GF-D8 (cell line): ENCODE measurements around the gene SUGCT.

ENCODE experiments used
- DNase-seq: peaks from one replicate; lab custom pipeline; 2025; lab: John Stamatoyannopoulos, UW

Gene SUGCT

DNA sequence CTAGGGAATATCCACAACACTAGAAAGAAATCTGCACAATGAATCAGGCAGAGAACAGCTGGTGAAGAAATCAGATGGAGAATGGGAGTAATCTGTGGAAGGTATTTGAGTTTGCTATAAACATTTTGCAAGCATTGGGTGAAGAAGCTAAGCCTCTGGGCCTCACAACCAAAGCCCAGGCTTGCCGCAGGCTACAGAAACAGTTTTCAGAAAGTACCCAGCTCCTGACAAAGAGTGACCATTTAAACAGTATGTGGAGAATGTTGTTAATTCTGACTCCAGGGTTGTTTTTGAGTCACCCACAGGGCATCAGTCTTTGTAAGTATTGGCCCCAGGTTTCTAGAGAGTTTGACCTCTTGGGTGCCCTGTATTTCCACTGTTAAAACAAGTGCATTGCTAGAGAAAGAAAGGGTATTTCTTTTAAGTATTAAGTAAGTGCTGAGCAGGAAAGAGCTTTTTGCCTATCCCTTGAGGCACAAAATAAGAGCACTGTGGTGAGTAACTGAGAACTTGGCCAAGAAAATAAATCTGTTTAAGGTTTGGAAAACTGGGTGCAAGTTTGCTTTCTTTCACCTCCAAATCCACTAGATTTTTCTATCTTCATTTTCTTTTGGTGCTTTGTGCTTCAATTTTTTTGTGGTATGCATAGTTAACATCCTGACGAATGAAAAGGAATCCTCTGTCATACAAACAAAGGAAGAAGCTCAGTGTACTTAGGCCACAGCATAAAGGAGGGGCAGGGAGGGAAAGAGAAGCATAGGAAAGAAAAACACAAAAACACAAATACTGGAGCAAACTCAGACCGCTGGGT, 691.8 kb downstream of the SUGCT start:
- no peak for DNase-seq

- DNase-seq = no peak
These were observed 692.6 kb downstream of the SUGCT start for GRCh38 chr7:40827222-40828085.

DNA sequence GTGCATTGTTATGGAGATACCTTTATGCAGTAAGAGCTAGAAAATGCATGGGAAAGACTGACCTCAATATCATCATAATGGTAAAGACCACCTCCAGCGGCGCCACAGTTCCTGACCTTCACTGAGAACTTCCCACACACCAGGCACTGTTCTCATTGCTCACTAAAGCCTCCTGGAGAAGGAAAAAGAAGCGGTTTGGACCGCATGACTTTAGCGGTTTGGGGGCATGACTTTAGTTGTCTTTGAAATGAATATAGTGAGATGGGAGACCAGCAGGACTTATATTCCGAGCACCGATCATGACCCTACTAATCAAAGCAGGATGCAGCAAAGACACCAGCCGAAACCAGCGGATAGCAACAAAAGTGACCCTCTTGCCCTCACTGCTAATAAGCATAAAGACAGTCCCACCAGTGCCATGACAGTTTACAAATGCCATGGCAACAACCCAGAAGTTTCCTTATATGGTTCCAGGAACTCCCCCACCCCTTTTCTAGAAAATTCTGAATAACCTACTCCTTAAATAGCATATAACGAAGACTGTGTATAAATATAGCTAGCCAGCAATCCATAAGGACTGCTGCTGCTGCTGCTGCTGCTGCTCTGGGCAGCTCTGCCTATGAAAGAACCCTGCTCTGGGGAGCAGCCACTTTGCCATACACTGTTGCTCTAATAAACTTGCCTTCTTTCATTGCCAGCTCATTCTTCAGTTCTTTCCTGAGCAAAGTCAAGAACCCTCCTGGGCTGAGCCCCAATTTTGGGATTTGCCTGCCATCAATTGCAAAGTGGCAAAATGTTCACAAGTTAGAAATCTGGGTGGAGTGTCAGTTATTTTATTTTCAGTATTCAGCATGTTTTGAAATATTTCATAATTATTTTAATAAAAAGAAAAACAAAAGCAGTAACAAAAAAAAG, 694.1 kb downstream of the SUGCT start:
- DNase-seq = no peak

DNA sequence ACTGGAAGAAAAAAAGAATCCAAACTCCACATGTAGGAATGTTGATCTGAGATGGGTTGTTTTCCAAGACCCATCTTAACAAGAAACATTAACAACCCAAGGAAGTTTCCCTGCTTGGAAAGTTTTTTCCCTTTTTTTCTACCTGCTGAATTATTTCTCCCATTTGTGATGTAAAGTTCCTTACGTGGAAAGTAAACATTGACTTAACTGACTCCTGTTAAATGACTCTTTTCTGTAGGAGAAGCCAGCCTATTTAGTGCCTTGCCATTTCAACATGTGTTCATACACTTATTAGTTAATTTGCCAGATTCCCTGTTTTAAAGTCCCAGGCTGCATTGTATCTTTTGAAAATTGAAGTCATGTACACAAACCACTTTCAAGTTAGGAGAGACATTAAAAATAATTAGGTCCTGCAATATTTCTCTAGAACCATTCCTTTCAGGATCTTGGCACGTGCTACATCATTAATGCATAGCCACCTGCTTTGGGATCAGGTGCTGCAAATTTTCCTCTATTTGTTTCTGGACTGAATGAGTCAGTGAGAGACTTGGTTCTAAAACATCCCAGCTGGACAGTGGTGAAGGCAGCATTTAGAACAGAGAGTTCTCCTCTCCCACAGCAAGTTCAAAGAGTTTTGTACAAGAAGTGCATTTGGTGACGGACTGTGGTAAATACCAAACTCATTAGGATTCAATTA, 698.5 kb downstream of the SUGCT start:
- DNase-seq = no peak

- DNase-seq = no peak
These were observed 699.1 kb downstream of the SUGCT start for GRCh38 chr7:40833888-40834234.

DNA sequence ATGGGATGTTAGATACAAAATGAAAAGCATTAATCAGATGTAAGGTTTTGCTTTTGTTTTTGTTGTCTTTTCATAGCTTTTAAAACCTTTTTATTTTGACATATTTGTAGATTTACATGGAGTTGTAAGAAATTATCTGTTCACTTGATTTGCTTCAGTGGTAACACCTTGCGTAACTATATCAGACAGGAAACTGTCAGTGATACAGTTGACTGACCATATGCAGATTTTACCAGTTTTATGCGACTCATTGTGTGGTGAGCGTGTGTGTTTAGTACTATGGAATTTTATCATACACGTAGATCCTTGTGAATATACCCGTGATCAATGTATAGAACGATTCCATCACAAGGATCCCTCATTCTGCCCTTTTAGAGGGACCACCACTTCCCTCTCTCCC, 701.4 kb downstream of the SUGCT start:
- peak; percentile 37 for DNase-seq

DNA sequence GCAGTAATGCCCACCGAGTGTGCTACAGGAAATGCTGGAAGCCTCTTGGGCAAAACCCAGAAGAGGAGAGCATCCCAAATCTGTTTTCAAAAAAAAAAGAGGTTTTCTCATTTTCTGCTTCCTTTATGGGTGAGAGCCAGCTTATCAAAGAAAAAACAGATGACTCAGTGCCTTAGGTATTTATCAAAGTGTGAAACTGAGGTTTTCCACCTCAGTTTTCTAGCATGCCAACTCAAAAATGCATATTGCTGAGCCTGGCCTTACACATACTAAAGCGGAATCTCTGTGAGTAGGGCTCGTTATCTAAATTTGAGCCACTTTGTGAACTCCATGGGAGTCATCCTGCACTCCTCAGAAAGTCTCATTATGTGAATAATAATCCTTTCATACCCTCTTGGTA, 705.1 kb downstream of the SUGCT start:
- DNase-seq = no peak

DNA sequence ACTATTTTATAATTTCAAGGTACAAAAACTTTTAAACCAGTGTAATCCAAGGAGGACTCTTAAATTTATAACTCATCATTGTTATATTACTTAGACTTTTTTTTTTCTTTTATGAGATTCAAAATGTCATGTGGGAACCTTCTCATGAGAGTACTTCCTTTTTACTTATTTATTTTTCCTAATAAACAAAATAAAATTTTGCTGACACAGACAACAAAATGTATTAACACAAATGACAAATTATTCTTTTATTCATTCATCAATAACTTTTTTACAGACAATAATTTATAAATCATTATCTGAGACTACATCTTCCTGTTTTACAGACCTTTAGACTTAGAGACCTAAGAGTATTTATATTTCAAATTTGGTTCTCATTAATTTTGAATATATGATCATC, 706.2 kb downstream of the SUGCT start:
- no peak for DNase-seq

DNA sequence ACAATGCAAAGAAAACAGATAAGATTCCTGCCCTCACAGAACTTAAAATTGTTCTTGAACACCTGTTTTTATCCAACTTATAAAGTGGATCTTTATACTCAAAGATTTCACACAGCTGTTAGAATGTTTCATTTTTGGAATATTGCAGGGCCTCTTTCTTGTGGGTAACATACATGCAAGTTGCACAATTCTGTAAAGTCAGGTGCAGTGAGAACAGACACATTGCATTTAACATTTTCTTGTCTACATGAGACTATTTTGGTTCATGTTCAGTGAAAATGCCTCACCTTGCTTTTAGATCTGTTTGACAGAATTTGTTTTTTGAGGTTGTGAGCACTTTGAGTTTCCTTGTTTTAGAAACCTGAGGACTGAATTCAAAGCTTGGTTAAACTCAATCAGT, 707.8 kb downstream of the SUGCT start:
- no peak for DNase-seq

- no peak for DNase-seq
These were observed 708.7 kb downstream of the SUGCT start for GRCh38 chr7:40843338-40843985.

GRCh38 chr7:40845943-40846342, 711.1 kb downstream of the SUGCT start:
- DNase-seq = no peak

DNA sequence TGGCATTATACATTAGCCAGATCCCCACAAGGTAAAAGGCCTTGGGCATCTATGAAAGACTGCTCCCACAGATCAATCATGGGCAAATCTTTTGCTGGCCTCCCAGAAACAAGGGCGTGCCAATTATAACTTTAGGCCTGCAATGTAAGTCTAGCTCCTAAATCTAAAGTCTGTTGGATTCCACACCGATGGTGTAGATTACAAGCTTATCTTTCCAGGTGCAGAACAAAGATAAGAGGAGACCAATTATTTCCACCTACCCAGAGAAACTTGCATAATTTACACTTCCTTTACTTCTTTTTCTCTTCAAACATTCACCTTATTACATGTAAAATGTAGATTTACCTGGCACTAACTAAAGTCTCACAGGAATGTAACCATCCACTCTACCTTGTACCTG, 713.1 kb downstream of the SUGCT start:
- DNase-seq = no peak

DNA sequence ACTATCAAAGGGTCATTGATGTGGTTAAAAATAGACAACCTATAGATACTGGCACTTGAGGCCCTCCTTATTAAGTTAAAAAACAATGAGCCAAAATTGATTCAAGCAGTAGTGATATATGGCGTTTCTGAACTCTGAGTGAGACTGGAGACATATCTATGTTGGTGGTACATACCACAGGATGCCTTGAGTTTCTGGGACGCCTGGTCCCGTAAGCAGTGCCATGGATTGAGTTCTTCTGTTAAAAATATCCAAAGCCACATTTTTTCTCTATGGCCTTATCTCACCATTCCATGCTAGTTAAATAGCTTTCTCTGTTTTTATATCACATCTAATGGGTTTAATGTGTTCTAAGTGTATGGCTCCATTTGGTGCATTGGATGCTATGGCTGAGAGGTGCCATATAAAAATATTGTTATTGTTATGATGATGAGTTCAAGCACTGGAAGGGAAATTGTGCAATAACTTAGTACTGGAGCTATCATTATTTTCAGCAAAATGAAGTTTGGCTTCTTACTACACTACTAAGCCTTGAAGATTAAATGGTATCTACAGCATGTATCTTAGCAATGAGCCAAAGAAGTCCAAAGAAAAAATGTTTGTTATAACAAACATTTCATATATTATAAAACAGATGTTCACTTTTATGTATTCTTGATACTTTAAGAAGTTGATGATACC, 713.9 kb downstream of the SUGCT start:
- DNase-seq = no peak

GRCh38 chr7:40850017-40850416, 715.2 kb downstream of the SUGCT start:
- no peak for DNase-seq

DNA sequence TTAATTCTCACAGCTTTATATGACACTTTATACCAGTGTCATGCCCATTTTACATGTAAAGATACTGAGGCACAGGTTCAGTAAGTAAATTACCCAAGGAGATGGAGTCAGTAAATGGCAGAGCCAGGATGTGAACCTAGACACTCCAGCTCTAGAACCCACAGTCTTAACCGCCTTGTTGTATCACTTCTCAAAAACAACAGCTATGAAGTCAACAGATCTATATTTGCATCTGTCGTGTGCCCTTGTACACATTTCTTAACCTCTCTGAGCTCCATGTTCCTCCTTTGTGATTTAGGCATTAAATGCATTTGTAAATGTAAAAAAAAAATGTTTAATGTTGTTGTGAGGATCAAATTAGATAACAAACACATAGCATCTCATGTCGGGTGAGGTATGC, 716.2 kb downstream of the SUGCT start:
- no peak for DNase-seq

DNA sequence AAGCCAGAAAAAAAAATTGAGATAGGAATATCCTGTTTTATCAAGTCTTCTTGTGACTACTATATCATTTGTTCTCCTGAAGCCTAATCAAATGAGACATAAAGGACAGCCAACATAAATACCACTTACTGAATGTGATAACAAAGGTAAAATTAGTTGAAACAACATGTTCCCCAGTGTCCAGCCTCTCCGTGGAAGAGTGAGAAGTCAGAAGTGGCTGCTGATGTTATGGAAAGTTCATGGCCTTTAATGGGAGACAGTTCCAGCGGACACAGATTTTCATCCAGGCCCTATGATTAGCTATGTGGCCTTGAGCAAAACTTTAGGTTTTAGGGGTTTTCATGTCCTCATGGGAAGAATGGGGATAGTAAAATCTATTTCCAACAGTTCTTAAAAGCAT, 724.3 kb downstream of the SUGCT start:
- no peak for DNase-seq

- DNase-seq = no peak
These were observed 725.2 kb downstream of the SUGCT start for GRCh38 chr7:40859965-40860543.

DNA sequence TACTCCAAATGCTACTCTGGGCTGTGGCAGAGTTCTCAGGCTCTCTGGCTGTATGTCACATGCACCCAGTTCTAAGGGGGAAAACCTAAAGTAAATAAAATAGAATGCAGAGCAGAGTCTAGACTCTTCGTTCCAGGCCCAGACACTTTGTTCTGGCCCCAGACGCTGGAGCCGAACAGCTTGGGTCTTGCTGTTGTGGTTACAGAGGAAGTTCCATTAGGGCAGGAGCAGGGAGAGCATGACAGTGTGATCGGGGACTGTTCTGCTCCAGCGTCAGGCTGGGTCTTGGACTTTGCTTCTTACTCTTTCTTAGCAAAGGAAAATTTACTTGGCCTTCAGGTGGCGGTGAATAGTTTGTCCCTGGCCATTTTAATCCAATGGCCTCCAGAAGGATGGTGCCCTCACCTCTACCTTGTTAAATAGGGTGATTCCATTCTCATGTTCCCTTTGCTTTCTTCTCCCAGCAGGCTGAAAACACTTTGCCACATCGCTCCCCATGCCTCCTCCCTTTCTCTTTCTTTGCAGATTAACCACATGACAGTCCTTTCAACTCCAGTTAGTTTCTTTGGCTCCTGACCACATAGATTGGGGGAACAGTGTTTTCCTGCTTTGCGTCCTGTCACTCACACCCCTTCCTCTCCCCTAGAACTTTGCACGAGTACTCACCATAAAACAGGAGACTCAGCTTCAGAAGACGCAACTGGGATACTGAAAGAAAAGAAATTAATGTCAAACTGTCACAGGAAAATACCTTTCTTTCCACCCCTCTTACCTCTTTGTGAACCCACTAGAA, 730.8 kb downstream of the SUGCT start:
- DNase-seq = no peak

DNA sequence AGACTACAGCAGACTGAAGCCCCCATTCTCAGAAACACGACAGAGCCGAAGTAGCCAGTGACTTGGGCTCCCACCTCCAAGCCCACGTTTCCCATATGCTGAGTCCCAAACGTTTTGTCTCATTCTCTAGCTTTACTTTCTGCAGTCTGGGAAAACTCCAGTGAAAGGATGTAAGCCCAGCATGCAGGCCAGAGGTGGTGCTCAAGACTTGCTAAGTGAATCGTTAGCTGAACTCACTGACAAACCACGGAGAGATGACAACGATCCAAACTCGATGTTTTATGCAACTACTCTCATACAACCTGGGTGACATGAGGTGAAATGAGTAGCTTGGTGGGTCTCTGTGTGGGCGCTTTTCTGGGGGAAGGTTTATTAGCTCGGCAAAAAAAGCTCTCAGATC, 731.8 kb downstream of the SUGCT start:
- DNase-seq = no peak
